Body of pancreas (tissue), 4 donors: ENCODE results near the gene FAHD1.

Experiments
- CTCF ChIP-seq, 7 experiments: fragments of 450-650 bp in 4 of 7; fragments of 200-600 bp in 3 of 7; sonication (generic) in 3 of 7; IDR thresholded peaks; one replicate each; pipeline ENCODE4 v1.5.1; 2016 to 2019; ENCODE audit warnings: antibody characterized with exemption in 7 of 7
- POLR2A ChIP-seq, 3 donors: fragments of 450-650 bp; IDR thresholded peaks; one replicate each; pipeline ENCODE4 v1.6.1; 2016; ENCODE audit warnings: antibody characterized with exemption in 3 of 3, mild to moderate bottlenecking in 2 of 3

GRCh38 chr16:1850981-1851380, 24.0 kb downstream of the FAHD1 start:
- TF ChIP-seq POLR2A (IDR thresholded peaks at IDR 0.05) (no peak), CTCF (IDR thresholded peaks at IDR 0.05) (no peak)
